ENCODE data around the gene PM20D1.
"Not testable (repeated sequence)": the region's sequence is repeated elsewhere in the genome, so short reads cannot be mapped to it uniquely, and the experiment has no call there.

The PM20D1 gene

GRCh38 chr1:205849619-205850355, at the start of gene PM20D1:
Gene PM20D1 (minus strand): TSS chr1:205850132. CDS start chr1:205850072, 60 bp downstream.
- DNase-seq (ENCODE audit: low spot score), result peak; percentile 72
- no peak for TF ChIP-seq CTCF (IDR thresholded peaks at IDR 0.05; ENCODE audit: extremely low read depth, missing control alignments)

GRCh38 chr1:205896351-205896750, 46.4 kb upstream of the PM20D1 start:
- no peak for TF ChIP-seq CTCF (IDR thresholded peaks at IDR 0.05; ENCODE audit: extremely low read depth, missing control alignments)

GRCh38 chr1:205894119-205894518, 44.2 kb upstream of the PM20D1 start:
- not testable (repeated sequence) for DNase-seq (ENCODE audit: low spot score)

More at GRCh38 chr1:205896351-205896750, 46.4 kb upstream of the PM20D1 start:
- no peak for DNase-seq (ENCODE audit: low spot score)

GRCh38 chr1:205892175-205892574, 42.2 kb upstream of the PM20D1 start:
- not testable (repeated sequence) for DNase-seq (ENCODE audit: low spot score)

GRCh38 chr1:205891481-205891880, 41.5 kb upstream of the PM20D1 start:
- DNase-seq (ENCODE audit: low spot score), result not testable (repeated sequence)

- DNase-seq (ENCODE audit: low spot score), result not testable (repeated sequence)
Observed at GRCh38 chr1:205890631-205891030, 40.7 kb upstream of the PM20D1 start.

- DNase-seq (ENCODE audit: low spot score), result not testable (repeated sequence)
Observed at GRCh38 chr1:205889706-205890105, 39.8 kb upstream of the PM20D1 start.

- DNase-seq (ENCODE audit: low spot score), result not testable (repeated sequence)
Observed at GRCh38 chr1:205889006-205889405, 39.1 kb upstream of the PM20D1 start.

- DNase-seq (ENCODE audit: low spot score), result no peak
- TF ChIP-seq CTCF (IDR thresholded peaks at IDR 0.05; ENCODE audit: extremely low read depth, missing control alignments), result no peak
Observed at GRCh38 chr1:205883792-205884191, 33.9 kb upstream of the PM20D1 start.

GRCh38 chr1:205880923-205881322, 31.0 kb upstream of the PM20D1 start:
- no peak for DNase-seq (ENCODE audit: low spot score)
- TF ChIP-seq CTCF (IDR thresholded peaks at IDR 0.05; ENCODE audit: extremely low read depth, missing control alignments), result no peak

GRCh38 chr1:205879974-205880373, 30.0 kb upstream of the PM20D1 start:
- no peak for DNase-seq (ENCODE audit: low spot score)
- TF ChIP-seq CTCF (IDR thresholded peaks at IDR 0.05; ENCODE audit: extremely low read depth, missing control alignments), result no peak

All from GM20000 (cell line).